Measurements from ENCODE around the gene ATP5F1E.
"Not testable (repeated sequence)": the region's sequence is repeated elsewhere in the genome, so short reads cannot be mapped to it uniquely, and the experiment has no call there.

Gene ATP5F1E

DNA sequence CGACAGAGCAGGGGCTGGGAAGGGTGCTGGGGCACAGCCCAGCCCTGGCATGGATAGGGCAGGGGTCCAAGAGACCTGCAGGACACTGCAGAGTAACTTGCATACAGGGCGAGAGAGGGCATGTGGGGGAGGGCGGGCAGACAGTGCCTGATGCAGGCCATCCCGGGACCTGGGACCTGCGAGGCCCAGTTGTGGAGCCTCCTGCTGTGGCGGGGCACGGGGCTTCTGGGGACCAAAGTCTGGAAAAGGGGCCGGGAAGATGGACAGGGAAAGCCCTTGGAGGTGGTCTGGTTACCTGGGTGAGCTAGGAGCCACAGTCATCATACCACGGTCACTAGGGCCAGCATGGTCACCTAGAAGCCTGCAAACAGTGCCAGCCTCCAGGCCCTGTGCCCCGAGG is 13.3 kb downstream of the ATP5F1E start:
- DNase-seq = no peak

DNA sequence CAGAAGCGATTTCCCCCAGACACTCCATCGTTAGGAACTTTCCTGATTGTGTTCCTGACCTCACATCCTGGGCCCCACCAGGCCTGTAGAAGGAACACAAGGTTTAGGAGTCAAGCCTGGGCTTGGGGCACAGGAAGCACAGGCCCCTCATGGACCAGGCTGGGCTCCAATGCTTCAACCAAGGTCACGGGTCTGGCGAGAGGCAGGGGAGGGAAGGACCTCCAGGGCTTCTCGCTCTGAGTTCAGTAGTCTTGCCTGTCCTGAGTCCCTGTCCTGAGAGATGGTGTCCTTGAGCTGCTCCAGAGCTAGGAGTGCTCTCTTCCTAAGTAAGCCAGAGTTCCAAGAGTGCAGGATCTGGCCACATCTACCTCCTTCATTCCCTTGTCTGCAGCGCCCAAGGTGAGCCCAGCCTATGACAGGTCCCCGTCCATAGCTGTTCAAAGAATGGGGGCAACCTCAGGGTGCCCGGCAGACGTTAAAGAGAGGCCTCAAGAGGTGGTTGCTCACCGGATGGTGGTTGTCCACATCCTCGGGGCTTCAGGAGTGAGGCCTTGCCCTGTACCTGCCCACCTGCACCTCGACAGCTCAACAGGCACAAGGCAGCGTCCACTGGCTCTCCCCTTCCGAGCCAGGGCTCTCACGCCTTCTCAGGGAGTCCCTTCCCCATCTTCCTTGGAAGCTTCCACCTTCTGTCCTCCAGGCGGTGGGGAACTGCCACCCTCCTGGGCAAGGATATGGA is 14.5 kb downstream of the ATP5F1E start:
- no peak for DNase-seq

DNA sequence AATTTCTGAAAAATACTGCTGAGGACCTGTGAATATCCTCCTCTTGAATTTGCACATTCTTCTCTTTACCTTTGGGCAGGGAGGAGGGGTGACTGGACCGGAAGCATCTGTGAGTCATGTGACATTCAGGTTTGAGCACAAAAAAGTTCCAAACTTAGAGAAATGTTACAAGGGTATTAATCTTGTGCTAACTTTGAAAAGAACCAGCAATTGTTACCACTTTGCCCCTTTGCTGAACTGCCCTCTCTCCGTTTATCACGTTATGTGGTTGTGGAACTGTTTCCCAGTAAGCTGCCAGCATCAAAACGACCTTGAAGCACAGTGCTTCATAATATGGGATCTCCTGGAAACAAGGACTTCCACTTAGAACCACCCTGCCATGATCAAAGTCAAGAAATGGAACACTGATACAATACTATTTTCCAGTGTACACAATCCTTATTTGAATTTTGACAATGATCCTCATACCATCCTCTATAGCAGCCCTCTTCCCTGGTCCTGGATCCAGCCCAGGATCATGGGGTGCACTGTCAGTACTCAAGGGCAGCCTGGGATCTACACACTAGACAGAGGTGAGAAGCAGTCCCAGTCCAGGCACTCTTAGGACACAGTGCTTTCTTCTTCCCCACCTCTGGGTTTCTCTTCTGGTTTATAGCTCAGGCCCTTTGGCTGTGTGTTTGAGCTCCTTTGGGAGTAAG is 15.2 kb downstream of the ATP5F1E start:
- no peak for DNase-seq

DNA sequence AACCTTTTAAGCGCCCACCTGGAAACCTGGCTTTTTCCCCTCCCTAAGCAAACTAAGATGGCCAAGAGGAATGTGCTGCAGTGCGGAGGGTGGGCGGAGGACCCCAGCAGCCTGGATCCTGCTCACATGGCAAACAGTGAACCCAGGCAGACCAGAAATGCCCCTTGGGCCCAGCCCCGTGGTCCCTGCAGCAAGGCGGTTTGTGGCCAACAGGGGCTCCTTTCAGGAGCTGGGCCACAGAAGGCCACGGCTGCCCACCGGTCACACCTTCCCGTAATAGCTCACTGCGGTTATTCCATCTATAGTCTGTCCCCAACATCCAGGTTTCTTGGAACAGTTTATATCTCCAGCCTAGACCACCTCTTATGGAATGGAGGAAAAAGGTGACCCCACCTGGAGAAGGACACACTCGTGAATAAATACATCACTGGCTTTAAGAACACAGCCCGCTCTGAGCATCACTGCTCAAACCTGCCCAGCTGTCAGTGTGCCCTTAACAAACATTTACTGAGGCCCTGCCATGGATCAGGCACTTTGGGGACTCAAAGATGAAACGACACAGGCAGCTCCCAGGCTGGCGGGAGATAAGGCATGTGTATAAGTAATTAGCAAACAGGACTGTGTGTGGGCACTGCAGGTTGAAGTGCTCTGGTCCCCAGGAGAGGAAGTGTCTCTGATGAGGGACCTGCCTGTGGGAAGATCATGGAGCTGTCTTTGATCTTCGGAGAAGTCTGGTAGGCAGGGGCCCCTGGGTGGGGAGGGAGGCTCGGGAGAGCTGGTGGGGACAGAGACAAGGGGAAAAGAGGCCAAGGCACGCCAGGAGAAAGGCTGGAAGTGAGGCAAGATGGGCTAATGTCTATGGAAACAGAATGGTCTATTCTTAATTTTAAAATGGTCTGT is 16.1 kb downstream of the ATP5F1E start:
- DNase-seq = no peak

DNA sequence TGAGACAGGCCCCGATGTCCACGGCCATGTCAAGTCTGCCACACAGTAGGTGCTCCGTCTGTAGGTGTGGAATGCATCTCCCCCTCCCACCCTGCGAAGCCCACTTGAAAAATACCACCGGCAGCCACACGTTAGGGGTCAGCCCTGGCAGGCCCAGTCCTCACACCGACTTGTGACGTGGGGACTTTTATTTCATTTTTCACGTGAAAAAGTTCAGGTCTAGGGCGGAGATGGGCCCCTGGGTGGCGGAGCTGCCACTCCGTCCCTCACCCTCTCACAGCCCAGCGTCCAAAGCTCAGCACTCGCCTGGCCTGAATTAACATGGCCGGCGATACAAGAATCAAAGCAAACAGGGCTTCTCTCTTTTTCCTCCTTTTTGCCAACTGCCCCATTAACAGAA is 16.7 kb downstream of the ATP5F1E start:
- DNase-seq = no peak

DNA sequence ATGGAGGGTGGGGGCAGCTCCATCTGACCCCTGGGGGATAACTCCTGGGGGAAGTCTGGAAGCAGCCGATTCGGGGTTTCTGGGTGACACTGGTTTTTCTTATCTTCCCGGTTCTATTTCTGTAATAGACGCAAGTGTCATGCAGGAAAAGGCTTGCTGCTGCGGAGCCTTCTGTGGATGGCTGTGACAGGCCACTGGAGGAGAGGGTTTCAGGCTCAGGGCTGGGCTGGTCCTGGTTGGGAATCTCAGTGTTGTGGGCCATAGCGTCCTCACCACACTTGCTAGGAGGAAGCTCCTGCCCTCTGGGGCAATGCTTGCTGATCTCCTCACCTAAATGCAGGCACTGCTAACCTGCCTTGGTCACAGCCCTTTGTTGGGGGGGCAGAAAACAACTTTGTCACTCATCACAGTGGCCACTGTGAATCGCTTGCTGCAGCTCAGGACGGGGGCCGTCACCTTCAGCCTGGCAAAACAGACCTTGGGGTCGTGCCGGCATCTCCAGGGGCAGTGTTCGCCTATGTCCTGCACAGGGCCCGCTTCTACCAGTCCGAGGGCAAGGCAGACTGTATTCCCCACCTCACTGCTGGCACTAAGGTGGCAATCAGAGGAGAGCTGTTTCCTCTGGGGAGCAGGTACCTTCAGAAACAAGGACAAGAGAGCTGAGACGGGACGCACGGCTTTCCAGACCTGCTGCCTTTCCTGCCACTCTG is 17.3 kb downstream of the ATP5F1E start:
- no peak for DNase-seq

DNA sequence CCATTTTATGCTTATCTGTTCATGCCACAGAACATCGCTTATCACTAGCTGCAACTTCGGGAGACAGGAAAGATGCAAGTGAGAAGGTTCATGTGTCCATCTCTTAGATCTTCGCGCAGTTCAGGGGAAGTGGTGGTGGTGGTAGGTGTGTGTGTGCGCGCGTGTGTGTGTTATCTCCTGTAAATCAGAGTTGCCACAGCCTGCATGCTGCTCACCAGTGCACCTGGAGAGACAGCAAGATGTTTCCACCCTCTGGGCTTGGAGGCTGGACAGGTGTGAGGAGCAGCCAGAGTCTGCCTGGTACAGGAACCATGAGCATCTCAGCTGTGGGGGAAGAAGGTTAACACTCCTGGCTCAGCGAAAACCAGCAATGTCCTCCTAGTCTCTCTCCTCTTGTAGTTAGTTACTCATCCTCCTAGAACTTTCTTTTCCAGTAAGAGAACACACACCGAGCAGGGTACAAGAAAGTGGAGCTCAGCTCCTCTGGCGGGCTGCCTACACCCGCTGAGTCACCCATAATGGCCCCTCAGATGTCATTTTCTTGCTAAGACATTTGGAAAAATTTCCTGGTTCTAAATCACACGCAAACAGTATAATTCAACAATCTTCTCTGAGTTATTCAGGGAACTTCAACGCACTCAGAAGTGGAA is 18.1 kb downstream of the ATP5F1E start:
- no peak for DNase-seq

DNA sequence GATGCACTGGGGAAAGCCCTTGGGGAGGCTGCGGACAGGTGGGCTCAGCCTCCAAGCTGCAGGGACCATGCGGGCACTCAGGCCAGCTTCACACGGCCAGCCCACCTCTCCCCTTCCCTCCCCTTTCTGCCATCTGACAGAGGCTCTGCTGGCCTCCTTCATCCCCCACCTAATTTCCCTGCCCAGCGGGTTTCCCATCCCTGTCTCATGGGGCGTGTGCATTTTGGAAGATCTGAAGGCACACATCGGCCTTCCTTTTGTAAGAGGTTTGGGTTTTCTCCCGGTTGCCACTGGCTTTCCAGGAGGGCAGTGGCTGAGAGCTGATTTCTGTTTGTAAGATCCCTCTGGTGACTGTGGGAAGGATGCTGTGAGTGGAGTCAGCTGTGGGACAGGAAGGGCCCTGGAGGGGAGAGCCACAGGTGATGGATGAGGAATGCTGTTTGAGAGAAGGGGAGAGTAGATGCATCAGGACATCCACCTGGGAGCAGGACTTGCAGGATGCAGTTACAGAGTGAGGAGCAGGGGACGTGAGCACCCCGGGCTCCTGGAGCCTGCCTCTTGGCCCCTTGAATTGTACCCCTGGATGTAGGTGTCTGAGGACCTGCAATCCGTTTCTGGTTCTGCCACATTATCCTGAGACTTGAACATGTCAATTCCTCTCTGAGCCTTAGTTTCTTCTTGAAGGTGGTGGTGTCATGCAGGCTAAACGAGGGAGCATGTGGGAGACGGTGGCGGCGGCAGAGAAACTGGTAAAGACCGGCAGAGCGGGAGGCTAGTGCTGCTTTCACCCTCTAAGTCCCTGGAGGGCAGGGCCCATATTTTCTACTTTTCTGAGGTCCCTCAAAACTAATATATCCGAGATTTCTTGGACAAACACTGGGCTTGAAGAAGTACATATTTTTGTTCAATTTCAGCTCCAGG is 18.8 kb downstream of the ATP5F1E start:
- DNase-seq = no peak

DNA sequence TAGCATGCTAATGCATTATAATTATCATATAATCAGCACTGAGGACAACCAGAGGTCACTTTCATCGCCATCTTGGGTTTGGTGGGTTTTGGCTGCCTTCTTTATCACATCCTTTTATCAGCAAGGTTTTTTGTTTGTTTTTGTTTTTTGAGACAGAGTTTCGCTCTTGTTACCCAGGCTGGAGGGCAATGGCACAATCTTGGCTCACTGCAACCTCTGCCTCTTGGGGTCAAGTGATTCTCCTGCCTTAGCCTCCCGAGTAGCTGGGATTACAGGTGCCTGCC is 20.3 kb downstream of the ATP5F1E start:
- DNase-seq = not testable (repeated sequence)

DNA sequence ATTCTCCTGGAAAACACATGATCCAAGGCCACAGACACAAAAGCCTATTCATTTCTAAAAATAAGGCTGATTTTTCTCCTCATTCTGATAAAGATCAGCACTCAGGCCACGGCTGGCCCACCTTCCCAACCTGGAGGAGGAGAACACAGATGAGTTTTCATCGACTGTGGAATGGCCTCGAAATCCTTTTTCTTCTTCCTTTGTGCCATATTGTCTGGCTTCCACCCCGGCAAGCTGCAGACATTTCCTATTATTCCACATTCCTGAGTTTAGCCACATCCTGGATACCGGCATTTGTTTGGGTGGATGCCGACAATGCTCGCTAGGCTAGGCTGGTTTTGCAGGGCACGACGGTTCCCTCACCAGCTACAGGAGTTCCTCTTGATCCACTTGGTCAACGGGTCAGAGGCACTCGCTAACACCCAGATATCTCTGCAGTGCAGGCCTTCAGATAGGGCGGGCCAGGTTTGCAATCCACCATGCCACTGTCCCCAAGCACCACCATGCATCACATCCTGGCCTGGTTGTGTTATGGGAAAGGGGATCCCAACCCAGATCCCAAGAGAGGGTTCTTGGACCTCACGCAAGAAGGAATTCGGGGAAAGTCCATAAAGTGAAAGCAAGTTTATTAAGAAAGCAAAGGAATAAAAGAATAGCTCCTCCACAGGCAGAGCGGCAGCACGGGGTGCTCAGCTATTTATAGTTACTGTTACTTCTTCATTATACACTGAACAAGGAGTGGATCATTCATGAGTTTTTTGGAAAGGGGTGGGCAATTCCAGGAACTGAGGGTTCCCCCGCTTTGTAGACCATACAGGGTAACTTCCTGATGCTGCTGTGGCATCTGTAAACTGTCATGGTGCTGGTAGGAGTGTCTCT is 20.9 kb downstream of the ATP5F1E start:
- peak; percentile 93 for DNase-seq

DNA sequence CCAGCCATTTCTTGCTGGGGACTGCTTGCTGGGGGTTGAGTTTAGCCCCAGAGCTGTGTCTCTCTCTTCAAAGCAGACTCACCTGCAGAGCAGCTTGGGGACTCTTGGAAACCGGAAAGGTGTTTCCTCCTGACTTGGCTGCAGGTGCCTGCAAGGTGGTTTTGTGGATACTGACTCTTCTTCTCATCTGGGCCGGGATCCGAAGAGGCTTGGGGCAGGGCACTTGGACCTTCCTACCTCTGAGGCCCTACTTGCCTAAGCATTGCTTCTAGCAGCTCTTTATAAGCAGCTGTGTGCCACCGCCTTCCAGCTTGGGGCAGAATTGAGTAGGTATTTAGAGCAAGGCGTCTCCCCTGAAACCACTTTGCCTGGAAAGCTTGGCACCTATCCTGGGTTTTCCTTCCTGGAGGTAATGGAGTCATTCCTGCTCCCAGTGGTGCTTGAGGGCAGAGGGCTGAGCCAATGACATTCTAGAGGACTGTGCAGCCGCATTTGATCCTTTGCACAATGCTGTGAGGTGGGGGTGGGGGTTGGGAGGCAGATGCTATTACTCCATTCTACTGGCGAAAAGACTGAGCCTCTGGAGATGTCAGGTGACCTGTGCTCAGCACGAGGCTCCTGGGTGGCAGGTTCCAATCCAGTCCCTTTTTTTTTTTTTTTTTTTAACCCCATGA is 21.7 kb downstream of the ATP5F1E start:
- no peak for DNase-seq

DNA sequence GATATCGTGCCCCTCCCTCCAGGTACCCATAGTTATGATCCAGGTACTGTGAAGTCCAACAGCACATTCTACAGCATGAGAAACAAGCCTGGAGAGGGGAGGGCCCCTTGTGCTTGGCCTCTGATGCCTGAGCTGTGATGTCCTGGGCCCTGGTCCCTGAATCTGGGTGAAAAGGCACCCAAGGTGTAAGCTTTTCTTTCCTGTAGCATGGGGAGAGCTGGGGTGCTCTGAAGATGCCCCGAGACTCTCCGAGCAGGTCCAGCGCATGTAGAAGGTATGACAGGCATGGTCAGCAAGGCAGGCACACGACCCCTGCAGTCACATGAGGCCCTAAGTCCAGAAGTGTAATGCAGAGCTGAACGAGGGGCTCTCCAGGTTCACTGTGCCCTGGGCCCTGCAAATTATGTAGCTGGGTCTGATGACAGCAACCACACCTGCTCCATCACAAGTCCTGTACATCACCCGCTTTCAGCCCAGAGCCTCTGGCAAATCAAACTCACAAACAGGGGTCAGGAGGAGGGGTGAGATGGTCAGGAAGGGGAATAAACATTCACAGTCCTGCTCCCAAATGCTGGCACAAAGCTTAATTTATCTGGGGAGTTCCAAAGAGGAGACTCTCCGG is 23.3 kb downstream of the ATP5F1E start:
- no peak for DNase-seq

DNA sequence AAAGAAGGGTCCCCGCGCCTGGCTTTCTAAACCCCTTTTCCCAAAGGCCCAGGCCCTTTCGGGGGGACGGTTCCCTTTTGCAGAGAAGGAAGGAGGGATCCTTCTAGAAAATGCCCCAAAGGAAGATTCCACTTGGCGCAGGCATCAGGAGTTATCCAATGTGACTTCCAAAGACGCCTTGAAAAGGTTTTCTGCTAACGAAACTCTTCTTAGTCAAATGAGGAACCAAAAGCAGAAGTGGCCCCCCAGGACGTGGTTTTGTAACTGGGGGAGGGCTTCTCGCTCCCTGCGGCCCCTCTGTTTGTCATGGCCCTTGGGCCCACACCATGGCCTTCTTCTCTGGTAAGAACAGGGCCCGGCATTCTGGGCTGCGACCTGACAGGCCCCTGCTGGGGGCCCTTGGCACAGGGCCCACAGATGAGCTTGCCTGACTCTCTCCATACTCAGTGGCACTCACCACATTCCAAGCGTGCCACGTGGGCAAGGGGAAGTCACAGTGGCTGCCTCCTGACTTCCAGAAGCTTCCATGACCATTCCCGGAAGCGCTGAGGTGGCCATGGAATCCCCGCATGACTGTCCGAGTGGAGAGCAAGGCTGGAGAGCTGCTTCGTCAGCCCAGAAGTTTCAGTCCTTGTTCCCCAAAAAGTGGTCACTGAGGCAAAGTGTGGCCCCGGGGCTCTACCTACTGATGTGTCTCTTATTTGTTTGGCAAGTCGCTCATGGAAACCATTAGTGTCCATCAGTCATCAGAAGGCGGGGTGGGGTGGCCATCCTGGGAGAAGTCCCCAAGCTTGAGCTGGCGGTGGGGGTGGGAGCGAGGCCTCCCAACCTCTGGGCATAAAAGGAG is 24.2 kb downstream of the ATP5F1E start:
- no peak for DNase-seq

DNA sequence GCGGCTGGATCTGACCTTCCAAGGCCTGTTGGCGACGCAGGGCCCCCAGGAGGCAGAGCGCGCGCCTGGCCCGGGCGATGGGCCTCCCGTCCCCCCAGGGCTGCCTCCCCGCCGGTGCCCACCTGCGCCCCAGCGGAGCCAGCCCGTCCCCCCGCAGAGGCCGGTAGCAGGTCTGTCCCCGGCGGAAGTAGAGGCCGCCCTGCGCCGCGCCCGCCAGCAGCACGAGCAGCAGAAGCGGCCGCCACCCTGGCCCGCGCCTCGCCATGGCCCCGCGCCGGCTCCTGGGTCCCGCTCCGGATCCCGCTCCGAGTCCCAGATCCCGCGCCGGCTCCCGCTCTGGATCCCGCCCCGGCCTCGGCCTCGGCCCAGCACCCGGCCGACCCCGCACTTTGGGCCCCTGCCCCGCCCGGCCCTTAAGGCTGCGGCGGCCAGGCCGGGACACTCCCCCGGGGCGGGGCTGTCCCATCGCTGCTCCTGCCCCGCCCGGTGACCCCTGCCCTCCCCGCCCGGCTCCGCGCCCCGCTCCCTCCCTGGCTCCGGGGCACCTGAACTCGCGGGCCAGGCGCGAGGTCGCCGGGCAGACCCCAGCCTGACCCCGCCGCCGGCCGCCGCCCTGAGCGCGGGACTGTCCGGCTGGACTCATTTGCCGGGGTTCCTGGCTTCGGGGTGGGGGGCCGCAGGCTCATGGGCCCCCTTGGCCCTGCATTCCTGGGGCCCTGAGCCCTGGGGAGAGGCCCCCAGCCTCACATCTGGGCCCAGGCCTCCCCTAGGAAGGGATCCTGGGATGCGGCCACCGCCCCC is 25.1 kb downstream of the ATP5F1E start, which contains the start of gene CTSZ:
TSS of gene CTSZ (minus strand) at position 391 of the 801 bp plus-strand sequence. CDS start at position 265, 126 bp downstream.
- peak; percentile 24 for DNase-seq

DNA sequence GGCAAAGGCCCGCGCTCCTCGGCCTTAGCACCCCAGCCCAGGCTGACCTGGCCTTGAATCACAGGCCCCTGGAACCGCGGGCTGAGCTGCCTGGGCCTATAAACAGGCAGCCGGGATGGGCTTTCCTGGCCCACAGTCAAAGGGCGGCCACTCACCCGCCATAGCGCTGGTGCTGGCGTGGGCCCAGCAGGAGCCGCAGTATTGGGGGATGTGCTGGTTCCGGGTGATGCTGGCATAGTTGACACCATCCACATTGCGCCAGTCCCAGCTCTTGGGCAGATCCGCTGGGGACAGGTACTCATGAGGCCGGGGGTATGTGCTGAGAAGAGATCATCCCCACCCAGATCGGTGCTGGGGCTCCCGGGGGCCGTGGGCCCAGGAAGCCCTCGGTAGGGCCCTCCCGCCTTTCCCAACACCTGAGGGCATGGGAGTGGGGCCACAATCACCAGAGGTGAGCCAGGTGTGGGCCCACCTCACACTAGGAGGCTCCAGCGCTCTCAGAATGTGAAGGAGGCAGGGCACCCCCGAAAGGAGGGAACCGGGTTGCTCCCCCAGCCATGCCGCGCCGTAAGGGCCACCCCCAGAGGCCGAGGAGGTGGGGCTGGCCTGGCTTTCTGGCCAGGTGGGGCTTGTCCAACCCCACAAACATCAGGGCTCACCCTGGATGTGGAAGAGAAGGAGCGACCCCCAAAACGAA is 25.8 kb downstream of the ATP5F1E start:
- DNase-seq = no peak

DNA sequence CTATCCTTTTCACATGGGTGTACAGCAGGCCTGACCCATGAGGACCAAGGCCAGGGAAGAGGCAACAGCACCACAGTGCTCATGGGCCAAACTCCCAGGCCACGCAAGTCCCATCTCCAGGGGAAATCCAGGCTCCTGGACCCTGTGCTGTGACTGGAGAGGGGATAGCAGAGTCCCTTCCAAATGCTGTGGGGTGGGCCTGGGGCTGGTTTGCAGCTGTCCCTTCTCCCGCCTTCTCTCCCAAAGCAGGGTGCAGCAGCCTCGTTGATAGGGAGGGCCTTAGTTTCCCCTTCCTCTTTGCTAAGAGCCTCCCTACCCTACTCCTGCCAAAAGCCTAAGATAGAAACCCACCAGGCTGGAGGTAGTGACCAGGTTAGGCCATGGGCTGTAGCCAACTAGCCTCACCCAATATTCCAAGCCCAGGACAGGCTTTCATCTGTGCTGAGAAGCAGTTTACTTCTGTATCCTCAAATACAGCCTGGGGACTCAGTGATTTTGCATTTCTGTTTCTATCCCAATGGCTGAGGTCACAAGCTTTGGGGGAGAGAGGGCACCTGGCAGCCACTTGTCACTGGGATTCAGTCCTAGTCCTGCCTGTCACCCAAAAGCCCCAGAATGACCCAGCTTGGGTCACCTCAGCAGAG is 26.5 kb downstream of the ATP5F1E start:
- no peak for DNase-seq
